ENCODE measurements around the gene KIF23. TPM values are rescaled to one million over a fixed set of nuclear protein-coding genes. Genes with fewer than 3 reads are reported as not detected.

Gene KIF23
- total and polyA plus RNA-seq, 2 experiments from 2014 or later: 52.9 to 103 TPM

DNA sequence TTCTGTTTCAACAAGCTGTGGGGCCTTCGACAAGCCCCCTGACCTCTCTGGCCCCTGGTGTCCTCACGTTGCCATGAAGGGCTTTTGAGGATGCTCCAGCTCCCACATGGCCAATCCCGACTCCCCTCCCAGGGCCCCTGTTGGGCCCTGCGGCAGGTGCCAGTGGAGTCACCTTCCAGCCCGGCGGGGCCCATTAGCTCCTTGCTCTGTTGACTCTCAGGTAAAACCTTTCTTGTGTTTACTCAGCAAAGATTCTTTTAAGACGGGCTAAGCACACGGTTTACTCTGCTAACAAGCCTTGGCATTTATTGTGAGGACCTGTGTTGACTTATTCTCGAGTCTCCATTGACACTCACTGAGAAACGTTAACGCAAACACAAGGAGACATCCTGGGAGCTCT lies 53.5 kb downstream of the KIF23 start:
- Mint-ChIP-seq H3K36me3 (ENCODE audit: low read depth) (no peaks in the 10 kb centered on the region), H3K4me1 (peaks cover 6% of the 10 kb centered on the region; the same call in 2 of the 3 replicates), H3K4me3 (no peak overlapping the region), H3K27me3 (ENCODE audit: insufficient read depth, low read depth, poor library complexity) (peaks cover 3% of the 10 kb centered on the region), H3K27ac (no peak overlapping the region), H3K9me3 (no peaks in the 10 kb centered on the region)
- Histone ChIP-seq H3F3A (replicated peaks; ENCODE audit: low read depth) (0 out of 2 replicates have a peak, but pooled peaks cover 3% of the 10 kb centered on the region), H3K27me3 (ENCODE audit: insufficient read depth) (no peaks in the 10 kb centered on the region), H4K20me1 (replicated peaks; ENCODE audit: insufficient read depth) (no peaks in the 10 kb centered on the region; the same call in 1 of the 2 replicates), H3K27ac (ENCODE audit: low read depth) (no peak overlapping the region), H3K4me3 (no peak overlapping the region), H3K79me2 (replicated peaks; ENCODE audit: insufficient read depth) (no peaks in the 10 kb centered on the region), H3K36me3 (ENCODE audit: insufficient read depth) (no peaks in the 10 kb centered on the region), H3K4me1 (ENCODE audit: insufficient read depth) (no peaks in the 10 kb centered on the region), H3K9me2 (ENCODE audit: insufficient read depth) (no peaks in the 10 kb centered on the region), H2AFZ (no peak overlapping the region), H3K4me2 (no peak overlapping the region)
- DNase-seq (ENCODE audit: low spot score): no peak
- ATAC-seq: no peak
- TF ChIP-seq REST (IDR thresholded peaks at IDR 0.05; ENCODE audit: unreplicated experiment) (no peak), EZH2 (IDR thresholded peaks at IDR 0.05; ENCODE audit: low read depth, unreplicated experiment) (no peak), ZNF114 (CRISPR knock-in tag; IDR thresholded peaks at IDR 0.05) (no peak), POLR2AphosphoS5 (IDR thresholded peaks at IDR 0.05; ENCODE audit: low read depth) (no peak), JUNB (IDR thresholded peaks at IDR 0.05; ENCODE audit: unreplicated experiment) (no peak), ZNF331 (CRISPR knock-in tag; IDR thresholded peaks at IDR 0.05; ENCODE audit: low read depth) (no peak), ETS1 (IDR thresholded peaks at IDR 0.05) (no peak), CTCF (conservative IDR thresholded peaks at IDR 0.05; ENCODE audit: low read depth in 2 of 2) (no peak), CREB1 (CRISPR knock-in tag; IDR thresholded peaks at IDR 0.05; ENCODE audit: low read depth) (no peak), EZH2phosphoT487 (IDR thresholded peaks at IDR 0.05; ENCODE audit: unreplicated experiment) (no peak), NANOG (IDR thresholded peaks at IDR 0.05; ENCODE audit: borderline replicate concordance) (no peak), STAT1 (IDR thresholded peaks at IDR 0.05; ENCODE audit: unreplicated experiment) (no peak)
- TF ChIP-seq, protein P1, sequence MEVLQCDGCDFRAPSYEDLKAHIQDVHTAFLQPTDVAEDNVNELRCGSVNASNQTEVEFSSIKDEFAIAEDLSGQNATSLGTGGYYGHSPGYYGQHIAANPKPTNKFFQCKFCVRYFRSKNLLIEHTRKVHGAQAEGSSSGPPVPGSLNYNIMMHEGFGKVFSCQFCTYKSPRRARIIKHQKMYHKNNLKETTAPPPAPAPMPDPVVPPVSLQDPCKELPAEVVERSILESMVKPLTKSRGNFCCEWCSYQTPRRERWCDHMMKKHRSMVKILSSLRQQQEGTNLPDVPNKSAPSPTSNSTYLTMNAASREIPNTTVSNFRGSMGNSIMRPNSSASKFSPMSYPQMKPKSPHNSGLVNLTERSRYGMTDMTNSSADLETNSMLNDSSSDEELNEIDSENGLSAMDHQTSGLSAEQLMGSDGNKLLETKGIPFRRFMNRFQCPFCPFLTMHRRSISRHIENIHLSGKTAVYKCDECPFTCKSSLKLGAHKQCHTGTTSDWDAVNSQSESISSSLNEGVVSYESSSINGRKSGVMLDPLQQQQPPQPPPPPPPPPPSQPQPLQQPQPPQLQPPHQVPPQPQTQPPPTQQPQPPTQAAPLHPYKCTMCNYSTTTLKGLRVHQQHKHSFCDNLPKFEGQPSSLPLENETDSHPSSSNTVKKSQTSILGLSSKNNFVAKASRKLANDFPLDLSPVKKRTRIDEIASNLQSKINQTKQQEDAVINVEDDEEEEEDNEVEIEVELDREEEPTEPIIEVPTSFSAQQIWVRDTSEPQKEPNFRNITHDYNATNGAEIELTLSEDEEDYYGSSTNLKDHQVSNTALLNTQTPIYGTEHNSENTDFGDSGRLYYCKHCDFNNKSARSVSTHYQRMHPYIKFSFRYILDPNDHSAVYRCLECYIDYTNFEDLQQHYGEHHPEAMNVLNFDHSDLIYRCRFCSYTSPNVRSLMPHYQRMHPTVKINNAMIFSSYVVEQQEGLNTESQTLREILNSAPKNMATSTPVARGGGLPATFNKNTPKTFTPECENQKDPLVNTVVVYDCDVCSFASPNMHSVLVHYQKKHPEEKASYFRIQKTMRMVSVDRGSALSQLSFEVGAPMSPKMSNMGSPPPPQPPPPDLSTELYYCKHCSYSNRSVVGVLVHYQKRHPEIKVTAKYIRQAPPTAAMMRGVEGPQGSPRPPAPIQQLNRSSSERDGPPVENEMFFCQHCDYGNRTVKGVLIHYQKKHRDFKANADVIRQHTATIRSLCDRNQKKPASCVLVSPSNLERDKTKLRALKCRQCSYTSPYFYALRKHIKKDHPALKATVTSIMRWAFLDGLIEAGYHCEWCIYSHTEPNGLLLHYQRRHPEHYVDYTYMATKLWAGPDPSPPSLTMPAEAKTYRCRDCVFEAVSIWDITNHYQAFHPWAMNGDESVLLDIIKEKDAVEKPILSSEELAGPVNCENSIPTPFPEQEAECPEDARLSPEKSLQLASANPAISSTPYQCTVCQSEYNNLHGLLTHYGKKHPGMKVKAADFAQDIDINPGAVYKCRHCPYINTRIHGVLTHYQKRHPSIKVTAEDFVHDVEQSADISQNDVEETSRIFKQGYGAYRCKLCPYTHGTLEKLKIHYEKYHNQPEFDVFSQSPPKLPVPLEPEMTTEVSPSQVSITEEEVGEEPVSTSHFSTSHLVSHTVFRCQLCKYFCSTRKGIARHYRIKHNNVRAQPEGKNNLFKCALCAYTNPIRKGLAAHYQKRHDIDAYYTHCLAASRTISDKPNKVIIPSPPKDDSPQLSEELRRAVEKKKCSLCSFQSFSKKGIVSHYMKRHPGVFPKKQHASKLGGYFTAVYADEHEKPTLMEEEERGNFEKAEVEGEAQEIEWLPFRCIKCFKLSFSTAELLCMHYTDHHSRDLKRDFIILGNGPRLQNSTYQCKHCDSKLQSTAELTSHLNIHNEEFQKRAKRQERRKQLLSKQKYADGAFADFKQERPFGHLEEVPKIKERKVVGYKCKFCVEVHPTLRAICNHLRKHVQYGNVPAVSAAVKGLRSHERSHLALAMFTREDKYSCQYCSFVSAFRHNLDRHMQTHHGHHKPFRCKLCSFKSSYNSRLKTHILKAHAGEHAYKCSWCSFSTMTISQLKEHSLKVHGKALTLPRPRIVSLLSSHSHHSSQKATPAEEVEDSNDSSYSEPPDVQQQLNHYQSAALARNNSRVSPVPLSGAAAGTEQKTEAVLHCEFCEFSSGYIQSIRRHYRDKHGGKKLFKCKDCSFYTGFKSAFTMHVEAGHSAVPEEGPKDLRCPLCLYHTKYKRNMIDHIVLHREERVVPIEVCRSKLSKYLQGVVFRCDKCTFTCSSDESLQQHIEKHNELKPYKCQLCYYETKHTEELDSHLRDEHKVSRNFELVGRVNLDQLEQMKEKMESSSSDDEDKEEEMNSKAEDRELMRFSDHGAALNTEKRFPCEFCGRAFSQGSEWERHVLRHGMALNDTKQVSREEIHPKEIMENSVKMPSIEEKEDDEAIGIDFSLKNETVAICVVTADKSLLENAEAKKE (CRISPR knock-in tag; IDR thresholded peaks at IDR 0.05): no peak

Measured in GM23338 (cell line).